ENCODE results near the gene SERPING1. TPM values are rescaled to one million over a fixed set of nuclear protein-coding genes. Genes with fewer than 3 reads are reported as not detected.

Gene SERPING1
- polyA plus RNA-seq, 1 of the 3 experiments (the other 2 are of a cell fraction), result 4.5 TPM

DNA sequence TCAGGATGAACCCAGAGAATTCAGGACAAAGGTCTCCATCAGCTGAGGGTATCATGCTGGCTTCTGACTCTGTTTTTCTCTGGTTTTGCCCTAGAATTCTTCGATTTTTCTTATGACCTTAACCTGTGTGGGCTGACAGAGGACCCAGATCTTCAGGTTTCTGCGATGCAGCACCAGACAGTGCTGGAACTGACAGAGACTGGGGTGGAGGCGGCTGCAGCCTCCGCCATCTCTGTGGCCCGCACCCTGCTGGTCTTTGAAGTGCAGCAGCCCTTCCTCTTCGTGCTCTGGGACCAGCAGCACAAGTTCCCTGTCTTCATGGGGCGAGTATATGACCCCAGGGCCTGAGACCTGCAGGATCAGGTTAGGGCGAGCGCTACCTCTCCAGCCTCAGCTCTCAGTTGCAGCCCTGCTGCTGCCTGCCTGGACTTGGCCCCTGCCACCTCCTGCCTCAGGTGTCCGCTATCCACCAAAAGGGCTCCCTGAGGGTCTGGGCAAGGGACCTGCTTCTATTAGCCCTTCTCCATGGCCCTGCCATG lies 16.8 kb downstream of the SERPING1 start:
- Histone ChIP-seq H3K4me1 (ENCODE audit: control insufficient read depth in 1 of 2, insufficient read depth in 2 of 2, low read depth in 1 of 2, low read length in 1 of 2) (no peaks in the 10 kb centered on the region), H3K9me3 (no peaks in the 10 kb centered on the region), H4K20me1 (ENCODE audit: insufficient read depth) (no peaks in the 10 kb centered on the region), H3K27ac (ENCODE audit: low read depth in 2 of 2, low read length in 1 of 2) (no peak overlapping the region), H2AFZ (ENCODE audit: low read depth) (no peak overlapping the region), H3K9ac (no peak overlapping the region), H3K36me3 (replicated peaks in 1 of 2; ENCODE audit: control insufficient read depth in 1 of 2, insufficient read depth in 2 of 2, low read length in 1 of 2) (no peaks in the 10 kb centered on the region), H3K27me3 (ENCODE audit: insufficient read depth) (peaks cover 29% of the 10 kb centered on the region), H3K4me3 (ENCODE audit: low read depth in 2 of 2, low read length in 1 of 2) (no peak overlapping the region), H3F3A (replicated peaks; ENCODE audit: insufficient read depth) (no peaks in the 10 kb centered on the region), H3K79me2 (ENCODE audit: insufficient read depth) (no peaks in the 10 kb centered on the region), H3K9me2 (no peaks in the 10 kb centered on the region), H3K4me2 (no peak overlapping the region)
- CTCF ChIA-PET, result interaction anchor here (0.9 to 2.1 kb wide), 2 partner anchors 32 to 46 kb away, joined by 3 to 10 read pairs; partner anchors contain the start of gene UBE2L6
- WGBS (ENCODE audit: low lambda C conversion rate), result 60% methylated on average over 8 of the region's 10 CpGs
- POLR2A ChIA-PET, result no interaction called here
- TF ChIP-seq EP300 (IDR thresholded peaks at IDR 0.05; ENCODE audit: borderline replicate concordance in 1 of 2, low read depth in 1 of 2, low read length in 1 of 2) (no peak), ELF1 (IDR thresholded peaks at IDR 0.05) (no peak), RCOR1 (IDR thresholded peaks at IDR 0.05; ENCODE audit: low read length) (no peak), TEAD4 (IDR thresholded peaks at IDR 0.05; ENCODE audit: borderline replicate concordance, insufficient read depth) (no peak), FOSL2 (IDR thresholded peaks at IDR 0.05; ENCODE audit: borderline replicate concordance, low read depth) (no peak), SMC3 (IDR thresholded peaks at IDR 0.05; ENCODE audit: low read depth, low read length) (no peak), RFX5 (IDR thresholded peaks at IDR 0.05; ENCODE audit: low read length) (no peak), USF2 (IDR thresholded peaks at IDR 0.05; ENCODE audit: borderline replicate concordance, low read depth, low read length) (no peak), TCF12 (IDR thresholded peaks at IDR 0.05) (no peak), ZBTB33 (IDR thresholded peaks at IDR 0.05; ENCODE audit: borderline replicate concordance, low read depth) (no peak), NRF1 (IDR thresholded peaks at IDR 0.05; ENCODE audit: low read depth, low read length) (no peak), FOXJ3 (CRISPR knock-in tag; IDR thresholded peaks at IDR 0.05) (no peak), PBX3 (IDR thresholded peaks at IDR 0.05) (no peak), MEF2A (IDR thresholded peaks at IDR 0.05; ENCODE audit: borderline replicate concordance, low read depth) (no peak)
- TF ChIP-seq, protein P1, sequence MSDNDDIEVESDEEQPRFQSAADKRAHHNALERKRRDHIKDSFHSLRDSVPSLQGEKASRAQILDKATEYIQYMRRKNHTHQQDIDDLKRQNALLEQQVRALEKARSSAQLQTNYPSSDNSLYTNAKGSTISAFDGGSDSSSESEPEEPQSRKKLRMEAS (IDR thresholded peaks at IDR 0.05; ENCODE audit: low read depth), result no peak
- TF ChIP-seq, protein P2, sequence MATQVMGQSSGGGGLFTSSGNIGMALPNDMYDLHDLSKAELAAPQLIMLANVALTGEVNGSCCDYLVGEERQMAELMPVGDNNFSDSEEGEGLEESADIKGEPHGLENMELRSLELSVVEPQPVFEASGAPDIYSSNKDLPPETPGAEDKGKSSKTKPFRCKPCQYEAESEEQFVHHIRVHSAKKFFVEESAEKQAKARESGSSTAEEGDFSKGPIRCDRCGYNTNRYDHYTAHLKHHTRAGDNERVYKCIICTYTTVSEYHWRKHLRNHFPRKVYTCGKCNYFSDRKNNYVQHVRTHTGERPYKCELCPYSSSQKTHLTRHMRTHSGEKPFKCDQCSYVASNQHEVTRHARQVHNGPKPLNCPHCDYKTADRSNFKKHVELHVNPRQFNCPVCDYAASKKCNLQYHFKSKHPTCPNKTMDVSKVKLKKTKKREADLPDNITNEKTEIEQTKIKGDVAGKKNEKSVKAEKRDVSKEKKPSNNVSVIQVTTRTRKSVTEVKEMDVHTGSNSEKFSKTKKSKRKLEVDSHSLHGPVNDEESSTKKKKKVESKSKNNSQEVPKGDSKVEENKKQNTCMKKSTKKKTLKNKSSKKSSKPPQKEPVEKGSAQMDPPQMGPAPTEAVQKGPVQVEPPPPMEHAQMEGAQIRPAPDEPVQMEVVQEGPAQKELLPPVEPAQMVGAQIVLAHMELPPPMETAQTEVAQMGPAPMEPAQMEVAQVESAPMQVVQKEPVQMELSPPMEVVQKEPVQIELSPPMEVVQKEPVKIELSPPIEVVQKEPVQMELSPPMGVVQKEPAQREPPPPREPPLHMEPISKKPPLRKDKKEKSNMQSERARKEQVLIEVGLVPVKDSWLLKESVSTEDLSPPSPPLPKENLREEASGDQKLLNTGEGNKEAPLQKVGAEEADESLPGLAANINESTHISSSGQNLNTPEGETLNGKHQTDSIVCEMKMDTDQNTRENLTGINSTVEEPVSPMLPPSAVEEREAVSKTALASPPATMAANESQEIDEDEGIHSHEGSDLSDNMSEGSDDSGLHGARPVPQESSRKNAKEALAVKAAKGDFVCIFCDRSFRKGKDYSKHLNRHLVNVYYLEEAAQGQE (IDR thresholded peaks at IDR 0.05; ENCODE audit: low read depth, low read length), result no peak
- no peak for DNase-seq
